ENCODE results near the gene SFMBT1.

Gene SFMBT1

GRCh38 chr3:52910823-52911222 lies 135.1 kb downstream of the SFMBT1 start:
- no peak for DNase-seq

GRCh38 chr3:52907497-52907896 lies 138.4 kb downstream of the SFMBT1 start:
- no peak for DNase-seq

GRCh38 chr3:52904552-52904951 lies 141.3 kb downstream of the SFMBT1 start:
- DNase-seq: no peak

- DNase-seq: no peak
Measured at GRCh38 chr3:52904000-52904399, 141.9 kb downstream of the SFMBT1 start.

GRCh38 chr3:52897130-52898122 lies 148.4 kb downstream of the SFMBT1 start, which contains the start of gene STIMATE:
Gene STIMATE (minus strand): TSS chr3:52897548. CDS start chr3:52897450, 98 bp downstream.
- no peak for DNase-seq

- DNase-seq: no peak
Measured at GRCh38 chr3:52896613-52897012, 149.3 kb downstream of the SFMBT1 start.

GRCh38 chr3:52896151-52896550 lies 149.7 kb downstream of the SFMBT1 start:
- no peak for DNase-seq

- no peak for DNase-seq
Measured at GRCh38 chr3:52895418-52895817, 150.5 kb downstream of the SFMBT1 start.

GRCh38 chr3:52894756-52895155 lies 151.1 kb downstream of the SFMBT1 start:
- no peak for DNase-seq

- no peak for DNase-seq
Measured at GRCh38 chr3:52893723-52894122, 152.2 kb downstream of the SFMBT1 start.

- no peak for DNase-seq
Measured at GRCh38 chr3:52892625-52893311, 153.1 kb downstream of the SFMBT1 start.

GRCh38 chr3:52892290-52892624 lies 153.6 kb downstream of the SFMBT1 start:
- DNase-seq: no peak

GRCh38 chr3:52891615-52892081 lies 154.2 kb downstream of the SFMBT1 start:
- no peak for DNase-seq

GRCh38 chr3:52891164-52891563 lies 154.7 kb downstream of the SFMBT1 start:
- no peak for DNase-seq

- DNase-seq: no peak
Measured at GRCh38 chr3:52890735-52891134, 155.1 kb downstream of the SFMBT1 start.

- DNase-seq: no peak
Measured at GRCh38 chr3:52889901-52890300, 156.0 kb downstream of the SFMBT1 start.

GRCh38 chr3:52887166-52887565 lies 158.7 kb downstream of the SFMBT1 start:
- no peak for DNase-seq

GRCh38 chr3:52886049-52886730 lies 159.7 kb downstream of the SFMBT1 start:
- no peak for DNase-seq

GRCh38 chr3:52882377-52882776 lies 163.5 kb downstream of the SFMBT1 start:
- no peak for DNase-seq

- no peak for DNase-seq
Measured at GRCh38 chr3:52881871-52882270, 164.0 kb downstream of the SFMBT1 start.

- no peak for DNase-seq
Measured at GRCh38 chr3:52880474-52880873, 165.4 kb downstream of the SFMBT1 start.

- no peak for DNase-seq
Measured at GRCh38 chr3:52880047-52880446, 165.8 kb downstream of the SFMBT1 start.

GRCh38 chr3:52879581-52879980 lies 166.3 kb downstream of the SFMBT1 start:
- DNase-seq: no peak
